ENCODE data around the gene UMODL1.

The UMODL1 gene

DNA sequence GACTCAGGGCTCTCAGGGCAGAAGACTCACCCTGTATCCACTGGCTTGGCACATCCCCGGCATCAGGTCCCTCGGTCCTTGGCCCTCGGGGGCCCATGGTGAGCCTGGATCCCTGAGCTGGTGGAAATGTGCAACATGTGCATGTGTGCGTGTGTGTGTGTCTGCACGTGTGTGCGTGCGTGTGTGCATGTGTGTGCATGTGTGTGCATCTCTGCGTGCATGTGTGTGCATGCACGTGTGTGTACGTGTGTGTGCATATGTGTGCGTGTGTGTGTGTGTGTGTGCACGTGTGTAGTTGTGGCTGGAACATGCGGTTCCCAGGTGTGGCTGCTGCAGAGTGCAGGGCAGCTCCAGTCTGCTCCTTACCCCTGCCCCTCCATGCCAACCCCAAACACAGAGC lies 51.3 kb downstream of the UMODL1 start:
- TF ChIP-seq, protein P1, sequence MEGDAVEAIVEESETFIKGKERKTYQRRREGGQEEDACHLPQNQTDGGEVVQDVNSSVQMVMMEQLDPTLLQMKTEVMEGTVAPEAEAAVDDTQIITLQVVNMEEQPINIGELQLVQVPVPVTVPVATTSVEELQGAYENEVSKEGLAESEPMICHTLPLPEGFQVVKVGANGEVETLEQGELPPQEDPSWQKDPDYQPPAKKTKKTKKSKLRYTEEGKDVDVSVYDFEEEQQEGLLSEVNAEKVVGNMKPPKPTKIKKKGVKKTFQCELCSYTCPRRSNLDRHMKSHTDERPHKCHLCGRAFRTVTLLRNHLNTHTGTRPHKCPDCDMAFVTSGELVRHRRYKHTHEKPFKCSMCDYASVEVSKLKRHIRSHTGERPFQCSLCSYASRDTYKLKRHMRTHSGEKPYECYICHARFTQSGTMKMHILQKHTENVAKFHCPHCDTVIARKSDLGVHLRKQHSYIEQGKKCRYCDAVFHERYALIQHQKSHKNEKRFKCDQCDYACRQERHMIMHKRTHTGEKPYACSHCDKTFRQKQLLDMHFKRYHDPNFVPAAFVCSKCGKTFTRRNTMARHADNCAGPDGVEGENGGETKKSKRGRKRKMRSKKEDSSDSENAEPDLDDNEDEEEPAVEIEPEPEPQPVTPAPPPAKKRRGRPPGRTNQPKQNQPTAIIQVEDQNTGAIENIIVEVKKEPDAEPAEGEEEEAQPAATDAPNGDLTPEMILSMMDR (IDR thresholded peaks at IDR 0.05; ENCODE audit: low read depth, low read length) = no peak
- H3K4me3 ChIP-seq (replicated peaks in 1 of 2; ENCODE audit: low read depth in 2 of 2, low read length in 2 of 2) = no peak overlapping the region
- DNase-seq (ENCODE audit: low read depth in 2 of 2) = no peak

DNA sequence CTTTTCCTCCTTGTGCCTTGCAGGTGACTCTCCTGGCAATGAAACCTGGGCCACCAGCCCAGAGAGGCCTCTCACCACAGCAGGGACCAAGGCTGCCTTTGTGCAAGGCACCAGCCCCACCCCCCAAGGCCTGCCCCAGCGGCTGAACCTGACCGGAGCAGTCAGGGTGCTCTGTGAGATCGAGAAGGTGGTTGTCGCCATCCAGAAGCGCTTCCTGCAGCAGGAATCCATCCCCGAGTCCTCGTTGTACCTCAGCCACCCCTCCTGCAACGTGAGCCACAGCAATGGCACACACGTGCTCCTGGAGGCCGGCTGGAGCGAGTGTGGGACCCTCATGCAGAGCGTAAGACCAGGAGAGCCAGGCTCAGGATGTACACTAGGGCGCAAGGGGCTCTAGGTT lies 51.7 kb downstream of the UMODL1 start:
- no peak for DNase-seq (ENCODE audit: low read depth in 2 of 2)
- H3K4me3 ChIP-seq (replicated peaks in 1 of 2; ENCODE audit: low read depth in 2 of 2, low read length in 2 of 2) = no peak overlapping the region
- TF ChIP-seq, protein P1 (IDR thresholded peaks at IDR 0.05; ENCODE audit: low read depth, low read length) = no peak

GRCh38 chr21:42123219-42123908 lies 52.2 kb downstream of the UMODL1 start:
- no peak for DNase-seq (ENCODE audit: low read depth in 2 of 2)
- TF ChIP-seq, protein P1 (IDR thresholded peaks at IDR 0.05; ENCODE audit: low read depth, low read length) = no peak
- H3K4me3 ChIP-seq (replicated peaks in 1 of 2; ENCODE audit: low read depth in 2 of 2, low read length in 2 of 2) = no peak overlapping the region

- TF ChIP-seq, protein P1 (IDR thresholded peaks at IDR 0.05; ENCODE audit: low read depth, low read length) = no peak
- H3K4me3 ChIP-seq (replicated peaks in 1 of 2; ENCODE audit: low read depth in 2 of 2, low read length in 2 of 2) = no peak overlapping the region
- no peak for DNase-seq (ENCODE audit: low read depth in 2 of 2)
These were observed 53.0 kb downstream of the UMODL1 start for GRCh38 chr21:42124081-42124480.

DNA sequence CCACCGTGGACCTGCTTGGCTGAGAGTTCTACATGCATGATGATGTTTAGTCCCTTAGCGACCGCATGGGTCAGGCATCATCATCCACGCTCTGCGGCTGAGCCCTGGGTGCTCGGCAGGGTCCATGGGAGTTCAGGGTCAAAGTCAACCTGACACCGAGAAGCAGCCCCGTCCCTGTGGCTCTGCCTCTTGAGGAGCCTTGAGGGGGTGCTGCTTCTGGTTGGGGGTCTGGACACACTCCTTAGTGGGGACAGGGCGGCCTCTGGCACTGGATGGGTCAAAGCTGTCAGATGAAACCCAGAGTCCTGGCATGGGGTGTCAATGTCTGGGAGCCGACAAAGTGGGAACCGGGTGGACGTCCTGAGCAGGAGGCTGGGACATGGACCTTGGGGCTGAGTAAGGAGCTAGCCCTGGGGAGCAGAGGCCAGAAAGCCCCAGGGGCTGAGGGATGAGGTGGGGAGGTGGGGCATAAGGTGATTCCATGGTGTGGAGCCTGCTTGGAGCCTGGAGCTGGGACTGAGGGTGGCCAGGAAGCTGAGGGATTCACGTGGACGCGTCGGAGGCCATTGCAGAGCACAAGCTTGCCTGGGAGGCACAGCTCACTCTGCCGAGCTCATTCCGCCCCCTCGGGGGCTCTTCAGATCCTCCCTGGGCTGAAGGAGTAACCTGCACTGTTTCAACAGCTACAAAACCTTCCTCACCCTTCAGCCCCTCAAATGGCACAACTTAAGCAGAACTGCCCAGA lies 53.9 kb downstream of the UMODL1 start:
- TF ChIP-seq, protein P1 (IDR thresholded peaks at IDR 0.05; ENCODE audit: low read depth, low read length) = no peak
- DNase-seq (ENCODE audit: low read depth in 2 of 2) = no peak
- H3K4me3 ChIP-seq (replicated peaks in 1 of 2; ENCODE audit: low read depth in 2 of 2, low read length in 2 of 2) = no peak overlapping the region

- TF ChIP-seq, protein P1 (IDR thresholded peaks at IDR 0.05; ENCODE audit: low read depth, low read length) = peak; percentile 32
- DNase-seq (ENCODE audit: low read depth in 2 of 2) = peak; percentile 38 to 41
- no peak overlapping the region for H3K4me3 ChIP-seq (replicated peaks in 1 of 2; ENCODE audit: low read depth in 2 of 2, low read length in 2 of 2)
These were observed 54.7 kb downstream of the UMODL1 start for GRCh38 chr21:42125571-42126544.
